A549 (cell line): ENCODE results near the gene SOCS7.

Experiments used
- POLR2A ChIP-seq: IDR thresholded peaks from 2 replicates; pipeline ENCODE4 v1.6.1; 2012; ENCODE audit warnings: mild to moderate bottlenecking, low read length
- TF ChIP-seq, protein P1 (sequence below): fragments of >200 bp; sonication (Bioruptor Twin); formaldehyde crosslinking; IDR thresholded peaks from 3 replicates; pipeline ENCODE4 v1.5.1; 2016

- TF ChIP-seq, protein P1, sequence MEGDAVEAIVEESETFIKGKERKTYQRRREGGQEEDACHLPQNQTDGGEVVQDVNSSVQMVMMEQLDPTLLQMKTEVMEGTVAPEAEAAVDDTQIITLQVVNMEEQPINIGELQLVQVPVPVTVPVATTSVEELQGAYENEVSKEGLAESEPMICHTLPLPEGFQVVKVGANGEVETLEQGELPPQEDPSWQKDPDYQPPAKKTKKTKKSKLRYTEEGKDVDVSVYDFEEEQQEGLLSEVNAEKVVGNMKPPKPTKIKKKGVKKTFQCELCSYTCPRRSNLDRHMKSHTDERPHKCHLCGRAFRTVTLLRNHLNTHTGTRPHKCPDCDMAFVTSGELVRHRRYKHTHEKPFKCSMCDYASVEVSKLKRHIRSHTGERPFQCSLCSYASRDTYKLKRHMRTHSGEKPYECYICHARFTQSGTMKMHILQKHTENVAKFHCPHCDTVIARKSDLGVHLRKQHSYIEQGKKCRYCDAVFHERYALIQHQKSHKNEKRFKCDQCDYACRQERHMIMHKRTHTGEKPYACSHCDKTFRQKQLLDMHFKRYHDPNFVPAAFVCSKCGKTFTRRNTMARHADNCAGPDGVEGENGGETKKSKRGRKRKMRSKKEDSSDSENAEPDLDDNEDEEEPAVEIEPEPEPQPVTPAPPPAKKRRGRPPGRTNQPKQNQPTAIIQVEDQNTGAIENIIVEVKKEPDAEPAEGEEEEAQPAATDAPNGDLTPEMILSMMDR: no peak
- no peak for TF ChIP-seq POLR2A
These were observed 91.8 kb downstream of the SOCS7 start for GRCh38 chr17:38443356-38444031.
